Rectal smooth muscle tissue (tissue), 1 donor: ENCODE measurements around the gene STK32B.

Experiments used
- H3K27ac ChIP-seq: one replicate; pipeline ENCODE4 v1.7.0; 2013; ENCODE audit warnings: low read depth, low read length, inconsistent platforms
- H3K27me3 ChIP-seq: one replicate; pipeline ENCODE4 v1.7.0; 2013; ENCODE audit warnings: low read length; ENCODE audit not compliant: control insufficient read depth, insufficient read depth
- H3K36me3 ChIP-seq: one replicate; pipeline ENCODE4 v1.7.0; 2013; ENCODE audit warnings: low read length; ENCODE audit not compliant: control insufficient read depth, insufficient read depth
- H3K4me1 ChIP-seq: one replicate; pipeline ENCODE4 v1.7.0; 2013; ENCODE audit warnings: low read length; ENCODE audit not compliant: control insufficient read depth, insufficient read depth
- H3K4me3 ChIP-seq: one replicate; pipeline ENCODE4 v1.7.0; 2013; ENCODE audit warnings: low read length
- H3K9ac ChIP-seq: one replicate; pipeline ENCODE4 v1.7.0; 2013; ENCODE audit warnings: low read length

The STK32B gene

DNA sequence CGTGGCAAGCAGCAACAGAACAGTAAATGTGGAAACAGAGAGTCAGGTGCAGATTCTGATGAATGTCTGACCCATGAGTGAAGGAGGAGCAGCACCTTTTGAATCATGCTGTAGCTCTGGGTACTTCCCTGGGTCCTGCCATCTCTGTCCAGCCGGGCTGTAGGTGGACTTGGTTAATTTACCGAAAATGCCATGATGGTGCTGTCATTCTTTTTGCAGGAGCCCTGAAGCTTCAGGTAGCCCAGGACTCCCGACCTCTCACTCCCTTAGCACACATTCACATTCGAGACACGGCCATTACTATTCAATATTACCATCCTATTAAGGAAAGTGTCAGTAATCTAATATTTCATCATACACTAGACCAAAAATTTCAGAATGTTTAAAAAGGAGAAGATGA lies 320.9 kb downstream of the STK32B start:
- Histone ChIP-seq H3K9ac (no peak overlapping the region), H3K4me1 (no peaks in the 10 kb centered on the region), H3K36me3 (no peaks in the 10 kb centered on the region), H3K27ac (no peak overlapping the region), H3K27me3 (no peaks in the 10 kb centered on the region), H3K4me3 (no peak overlapping the region)

DNA sequence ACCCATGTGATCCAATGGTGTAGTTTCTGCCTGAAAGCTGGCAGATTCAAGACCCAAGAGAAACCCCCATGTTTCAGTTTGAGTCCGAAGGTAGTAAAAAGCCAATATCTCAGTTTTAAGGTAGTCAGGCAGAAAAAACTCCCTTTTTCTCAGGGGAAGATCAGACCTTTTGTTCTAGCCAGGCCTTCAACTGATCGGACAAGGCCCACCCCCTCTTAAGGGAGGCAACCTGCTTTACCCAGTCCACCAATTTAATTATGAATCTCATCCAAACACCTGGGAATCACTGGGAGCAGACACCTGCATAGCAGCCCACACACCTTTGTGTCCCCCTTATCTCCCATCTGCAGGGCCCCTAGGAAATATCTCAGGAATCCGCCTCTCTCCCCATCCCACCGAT lies 322.0 kb downstream of the STK32B start:
- Histone ChIP-seq H3K27ac (no peak overlapping the region), H3K4me3 (no peak overlapping the region), H3K36me3 (no peaks in the 10 kb centered on the region), H3K4me1 (no peaks in the 10 kb centered on the region), H3K9ac (no peak overlapping the region), H3K27me3 (no peaks in the 10 kb centered on the region)

DNA sequence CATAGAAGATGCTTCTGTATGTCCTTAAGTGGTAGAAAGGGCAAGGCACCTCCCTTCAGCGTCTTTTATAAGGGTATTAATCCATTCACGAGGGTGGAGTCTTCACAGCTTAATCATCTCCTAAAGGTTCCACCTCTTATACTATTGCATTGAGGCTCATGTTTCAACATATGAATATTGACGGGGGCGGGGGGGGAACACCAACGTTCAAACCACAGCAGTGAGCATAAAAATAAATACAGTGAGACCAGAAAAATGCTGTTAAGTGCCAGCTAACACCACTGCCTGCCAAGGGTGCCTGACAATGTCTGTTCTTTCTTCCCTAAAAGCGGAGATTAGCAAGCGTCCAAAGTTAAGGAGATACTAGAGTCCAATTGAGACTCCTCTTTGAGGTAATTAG lies 323.3 kb downstream of the STK32B start:
- H3K36me3 ChIP-seq, result no peaks in the 10 kb centered on the region
- no peak overlapping the region for H3K9ac ChIP-seq
- no peak overlapping the region for H3K27ac ChIP-seq
- no peaks in the 10 kb centered on the region for H3K4me1 ChIP-seq
- H3K27me3 ChIP-seq, result no peaks in the 10 kb centered on the region
- H3K4me3 ChIP-seq, result no peak overlapping the region

DNA sequence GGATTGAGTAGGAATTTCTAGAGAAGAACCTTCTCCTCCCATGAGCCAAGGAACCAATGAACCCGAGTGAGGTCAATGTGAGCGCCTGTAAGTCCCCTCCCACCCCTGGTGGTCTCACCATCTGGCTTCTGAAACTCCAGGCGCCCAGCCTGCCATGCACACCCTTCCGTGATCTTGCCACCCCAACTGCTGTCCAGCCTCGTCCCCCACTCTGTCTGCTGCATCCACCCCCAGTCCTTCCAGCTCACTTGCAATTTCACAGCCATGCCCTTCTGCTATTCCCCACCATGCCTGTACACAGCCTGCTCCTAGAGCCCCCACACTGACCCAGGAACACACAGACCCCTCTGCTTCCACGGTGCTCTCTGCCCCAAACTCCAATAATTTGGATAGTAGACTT lies 323.7 kb downstream of the STK32B start:
- Histone ChIP-seq H3K27me3 (no peaks in the 10 kb centered on the region), H3K36me3 (no peaks in the 10 kb centered on the region), H3K4me3 (no peak overlapping the region)

DNA sequence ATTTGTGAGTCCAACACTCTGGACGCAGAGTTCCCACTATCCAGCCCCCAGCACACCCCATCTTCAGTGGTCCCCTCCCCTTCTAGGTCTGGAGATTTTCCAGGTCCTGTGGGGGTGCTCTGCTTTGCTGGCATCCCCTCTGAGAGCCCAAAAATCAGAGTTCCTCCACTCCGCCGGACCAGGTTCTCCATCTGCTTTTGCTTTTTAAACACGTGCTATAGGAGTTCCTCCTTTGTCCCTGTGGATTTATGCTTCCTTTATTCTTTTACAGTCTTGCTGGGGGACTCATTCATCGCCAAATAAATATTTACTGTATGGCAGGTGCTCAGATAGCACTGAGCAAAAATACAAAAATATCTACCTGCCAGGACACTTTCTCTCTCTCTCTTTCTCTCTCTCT lies 324.7 kb downstream of the STK32B start:
- no peak overlapping the region for H3K9ac ChIP-seq
- no peaks in the 10 kb centered on the region for H3K4me1 ChIP-seq
- no peaks in the 10 kb centered on the region for H3K27me3 ChIP-seq
- H3K36me3 ChIP-seq, result no peaks in the 10 kb centered on the region
- no peak overlapping the region for H3K27ac ChIP-seq
- no peak overlapping the region for H3K4me3 ChIP-seq

More for the DNA sequence above, 323.7 kb downstream of the STK32B start:
- no peak overlapping the region for H3K9ac ChIP-seq
- no peaks in the 10 kb centered on the region for H3K4me1 ChIP-seq
- no peak overlapping the region for H3K27ac ChIP-seq

DNA sequence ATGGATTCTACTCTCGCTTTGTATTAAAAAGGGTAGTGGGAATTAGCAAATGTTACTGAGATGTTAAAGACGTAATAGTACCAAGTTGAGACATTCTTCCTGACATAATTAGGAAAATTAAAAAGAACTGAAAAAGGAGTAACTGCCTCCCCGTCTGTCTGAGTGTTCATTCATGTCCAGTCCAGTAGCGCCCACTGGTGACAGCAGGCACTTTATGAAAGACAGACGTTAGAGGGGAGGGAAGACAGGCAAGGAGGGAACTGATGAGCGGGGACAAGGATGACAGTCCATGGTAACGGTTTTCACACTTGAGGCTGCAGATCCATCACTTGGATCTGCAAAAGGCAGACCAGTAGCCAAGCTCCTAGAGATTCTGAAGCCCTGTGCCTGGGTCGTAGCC lies 326.7 kb downstream of the STK32B start:
- Histone ChIP-seq H3K27ac (no peak overlapping the region), H3K9ac (no peak overlapping the region), H3K36me3 (no peaks in the 10 kb centered on the region), H3K4me3 (no peak overlapping the region), H3K27me3 (no peaks in the 10 kb centered on the region), H3K4me1 (no peaks in the 10 kb centered on the region)

DNA sequence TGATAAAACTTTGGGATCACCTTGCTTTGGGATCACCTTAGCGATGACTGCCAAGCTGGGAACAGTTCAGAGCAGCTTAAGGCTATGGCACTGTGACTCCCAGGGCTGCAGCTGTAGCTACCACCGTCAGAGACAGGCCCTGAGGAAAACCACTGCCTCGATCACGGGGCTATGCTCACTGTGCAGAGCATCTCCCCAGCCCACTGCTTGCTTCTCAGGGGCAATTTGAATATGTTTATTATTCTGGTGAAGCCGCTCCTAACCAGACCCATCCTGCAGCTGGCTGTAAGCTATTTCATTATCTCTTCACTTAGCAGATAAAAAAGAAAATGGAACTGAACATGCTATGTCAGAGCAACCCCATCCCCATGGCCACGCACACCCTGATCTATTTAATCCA lies 328.6 kb downstream of the STK32B start:
- Histone ChIP-seq H3K36me3 (no peaks in the 10 kb centered on the region), H3K27ac (no peak overlapping the region), H3K27me3 (no peaks in the 10 kb centered on the region), H3K9ac (no peak overlapping the region), H3K4me1 (no peaks in the 10 kb centered on the region), H3K4me3 (no peak overlapping the region)

DNA sequence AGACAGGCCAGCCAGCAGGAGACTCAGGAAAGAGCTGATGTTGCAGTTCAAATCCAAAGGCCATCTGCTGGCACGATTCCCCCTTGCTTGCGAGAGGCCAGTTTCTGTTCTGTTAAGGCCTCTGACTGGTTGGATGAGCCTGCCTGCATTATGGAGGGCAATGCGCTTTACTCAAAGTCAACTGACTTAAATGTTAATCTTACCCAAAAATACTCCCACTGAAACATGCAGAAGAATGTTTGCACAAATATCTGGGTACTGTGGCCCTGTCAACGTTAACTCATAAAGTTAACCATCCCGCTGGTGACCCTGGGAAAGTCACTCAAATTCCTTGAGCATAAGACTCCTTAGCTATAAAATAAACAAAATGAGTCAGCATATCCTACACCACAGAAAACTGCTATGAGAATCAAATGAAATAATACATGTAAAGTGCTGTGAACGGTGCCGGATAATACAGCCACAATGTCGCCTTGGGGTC lies 330.7 kb downstream of the STK32B start:
- no peaks in the 10 kb centered on the region for H3K36me3 ChIP-seq
- H3K9ac ChIP-seq, result no peak overlapping the region
- no peak overlapping the region for H3K4me3 ChIP-seq
- H3K4me1 ChIP-seq, result no peaks in the 10 kb centered on the region
- no peak overlapping the region for H3K27ac ChIP-seq
- no peaks in the 10 kb centered on the region for H3K27me3 ChIP-seq

DNA sequence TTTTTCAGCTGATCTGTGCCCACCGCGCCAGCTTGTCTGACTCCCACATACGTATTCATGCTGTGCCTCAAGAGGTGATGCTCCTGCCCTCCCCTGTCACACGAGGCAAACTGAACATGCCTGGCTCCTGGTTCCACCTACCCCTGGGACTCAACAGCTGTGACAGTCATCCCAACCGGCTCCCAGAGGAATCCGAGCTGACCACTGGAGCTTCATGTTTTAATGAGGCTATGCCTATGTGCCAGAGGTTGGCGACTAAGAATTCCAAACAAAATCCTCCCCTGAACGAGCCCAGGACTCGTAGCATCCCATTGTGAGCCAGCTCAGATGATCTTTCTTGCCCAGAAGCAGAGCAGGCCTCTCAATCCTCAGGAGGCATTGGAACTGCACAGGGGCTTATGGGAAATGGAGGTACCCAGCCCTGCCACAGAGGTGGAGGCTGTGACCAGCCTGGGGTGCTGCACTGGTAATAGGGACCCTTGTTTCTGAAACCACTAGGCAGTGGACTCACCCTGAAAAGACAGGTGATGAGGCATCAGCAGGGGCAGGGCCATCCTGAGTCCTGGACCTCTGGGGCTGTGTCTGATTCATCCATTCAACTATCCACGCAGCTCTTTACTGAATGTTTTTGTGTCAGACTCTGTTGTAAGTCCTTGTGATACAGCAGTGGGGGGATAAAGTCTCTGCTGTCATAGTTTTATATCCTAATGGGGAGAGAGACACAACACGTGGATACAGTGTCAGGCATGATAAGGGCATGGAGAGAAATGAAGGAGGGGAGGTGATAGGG lies 332.1 kb downstream of the STK32B start:
- no peak overlapping the region for H3K9ac ChIP-seq
- H3K4me3 ChIP-seq, result no peak overlapping the region
- no peaks in the 10 kb centered on the region for H3K4me1 ChIP-seq
- no peaks in the 10 kb centered on the region for H3K36me3 ChIP-seq
- no peaks in the 10 kb centered on the region for H3K27me3 ChIP-seq
- H3K27ac ChIP-seq, result no peak overlapping the region

DNA sequence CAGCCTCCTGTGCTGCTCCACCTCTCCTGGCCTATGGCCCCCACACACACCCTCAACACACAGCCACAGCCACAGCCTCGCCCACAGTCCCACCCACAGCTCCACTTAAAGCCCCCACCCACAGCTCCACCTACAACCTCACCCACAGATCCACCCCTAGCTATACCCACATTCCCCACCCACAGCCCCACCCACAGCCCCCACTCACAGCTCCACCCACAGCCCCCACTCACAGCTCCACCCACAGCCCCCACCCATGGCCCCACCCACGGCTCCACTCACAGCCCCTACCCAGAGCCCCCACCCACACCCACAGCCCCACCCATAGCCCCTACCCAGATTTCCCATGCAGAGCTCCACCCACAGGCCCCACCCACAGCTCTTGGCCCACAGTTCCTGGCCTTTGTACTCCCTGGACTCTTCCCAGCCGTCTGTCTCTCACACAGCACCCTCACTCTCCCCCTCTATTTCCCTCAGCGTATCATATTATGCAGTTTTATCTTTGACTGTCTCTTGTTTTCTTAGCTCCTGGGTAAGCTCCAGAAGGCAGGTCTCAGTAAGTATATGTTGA lies 334.5 kb downstream of the STK32B start:
- no peaks in the 10 kb centered on the region for H3K27me3 ChIP-seq
- no peak overlapping the region for H3K27ac ChIP-seq
- no peak overlapping the region for H3K4me3 ChIP-seq
- H3K9ac ChIP-seq, result no peak overlapping the region
- H3K36me3 ChIP-seq, result no peaks in the 10 kb centered on the region
- H3K4me1 ChIP-seq, result no peaks in the 10 kb centered on the region

DNA sequence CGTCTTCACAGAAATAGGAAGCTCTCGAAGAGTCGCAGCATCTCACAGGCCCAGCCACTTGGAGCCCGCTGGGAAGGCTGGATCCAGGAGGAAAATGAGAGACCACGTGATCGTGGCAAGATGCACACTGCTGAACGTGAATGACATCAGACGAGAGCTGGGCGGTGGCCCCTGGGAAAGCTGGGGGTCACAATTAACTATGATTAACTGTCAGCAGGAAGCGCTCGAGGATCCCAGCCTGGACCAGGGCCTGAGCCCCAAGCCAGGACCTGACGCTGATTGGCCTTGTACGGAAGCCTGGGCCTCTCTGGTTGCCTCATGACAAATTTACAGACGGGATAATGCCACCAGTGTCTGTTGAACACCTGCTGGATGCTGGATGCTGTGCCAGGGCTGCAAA lies 335.6 kb downstream of the STK32B start:
- H3K9ac ChIP-seq, result no peak overlapping the region
- no peaks in the 10 kb centered on the region for H3K36me3 ChIP-seq
- H3K27me3 ChIP-seq, result no peaks in the 10 kb centered on the region
- H3K4me1 ChIP-seq, result no peaks in the 10 kb centered on the region
- no peak overlapping the region for H3K27ac ChIP-seq
- H3K4me3 ChIP-seq, result no peak overlapping the region

DNA sequence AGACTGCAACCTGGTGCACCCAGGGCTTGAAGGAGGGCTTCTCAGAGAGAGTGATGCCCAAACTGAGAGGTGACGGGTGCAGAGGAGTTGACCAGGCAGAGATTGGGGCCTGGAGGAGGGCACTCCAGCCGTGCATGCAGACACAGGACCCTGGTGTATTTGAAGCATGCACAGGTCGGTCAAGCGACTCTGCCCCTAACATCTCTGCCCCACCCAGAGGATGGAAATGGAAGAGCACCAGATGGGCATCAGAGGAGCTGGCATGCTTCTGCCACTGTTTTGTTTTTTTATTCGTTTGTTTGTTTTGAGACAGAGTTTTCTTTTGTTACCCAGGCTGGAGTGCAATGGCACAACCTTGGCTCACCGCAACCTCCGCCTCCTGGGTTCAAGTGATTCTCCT lies 336.2 kb downstream of the STK32B start:
- Histone ChIP-seq H3K27me3 (no peaks in the 10 kb centered on the region), H3K27ac (no peak overlapping the region), H3K4me3 (no peak overlapping the region), H3K9ac (no peak overlapping the region), H3K36me3 (no peaks in the 10 kb centered on the region), H3K4me1 (no peaks in the 10 kb centered on the region)

DNA sequence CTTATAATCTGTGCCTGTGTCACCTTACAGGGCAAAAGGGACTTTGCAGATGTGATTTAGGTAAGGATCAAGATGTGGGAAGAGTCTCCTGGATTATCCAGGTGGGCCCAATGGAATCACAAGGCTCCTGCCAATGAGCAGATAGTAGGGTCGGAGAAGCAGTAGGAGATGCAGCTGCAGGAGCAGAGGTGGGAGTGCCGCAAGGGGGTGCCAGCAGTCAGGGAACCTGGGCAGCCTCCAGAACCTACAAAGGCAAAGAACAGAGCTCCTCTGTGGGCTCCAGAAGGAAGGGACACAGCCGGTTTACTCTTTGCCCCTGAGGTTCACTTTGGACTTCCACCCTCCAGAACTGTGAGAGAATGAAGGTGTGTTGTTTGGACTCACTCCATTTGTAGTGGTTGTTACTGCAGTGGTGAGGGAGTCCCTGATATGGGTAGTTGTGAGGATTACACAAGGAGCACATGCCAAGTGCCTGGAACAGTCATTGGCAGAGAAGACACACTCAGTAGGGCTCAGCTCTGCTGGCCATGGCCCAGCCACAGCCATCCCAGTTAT lies 338.6 kb downstream of the STK32B start:
- Histone ChIP-seq H3K36me3 (no peaks in the 10 kb centered on the region), H3K27ac (no peak overlapping the region), H3K4me1 (no peaks in the 10 kb centered on the region), H3K27me3 (no peaks in the 10 kb centered on the region), H3K4me3 (no peak overlapping the region), H3K9ac (no peak overlapping the region)
